HCT116 (cell line): ENCODE results near the gene CXCL8. TPM values are rescaled to one million over a fixed set of nuclear protein-coding genes. Genes with fewer than 3 reads are reported as not detected.

ENCODE experiments used
- ATAC-seq: fragments of 200-7000 bp; cut with Tn5 transposase; 2 replicates; pipeline ENCODE4 v1.9.1; 2020; ENCODE audit warnings: mild to moderate bottlenecking, moderate library complexity
- BruUV-seq: library from RNA; stranded (reverse); fragments of 400-500 nt; replicated peaks from 2 replicates; lab custom pipeline; 2021; lab: Mats Ljungman, UMichigan
- CTCF ChIA-PET: fragments of 300-600 bp; sonication (Branson Sonifier 250); formaldehyde crosslinking; loops from one replicate; lab custom pipeline; 2021; ENCODE audit warnings: antibody characterized with exemption; lab: Charles Lee
- POLR2A ChIA-PET: fragments of 300-600, 350-600 bp; sonication (Branson Sonifier 250); formaldehyde crosslinking; loops from one replicate; lab custom pipeline; 2021; ENCODE audit warnings: antibody characterized with exemption; lab: Charles Lee
- RAD21 ChIA-PET, 2 experiments: fragments of 300-600 bp; sonication (Branson Sonifier 250); formaldehyde crosslinking; loops; one replicate each; lab custom pipeline; 2023; ENCODE audit warnings: low total read pairs in 2 of 2; ENCODE audit not compliant: uncharacterized antibody in 2 of 2, unreplicated experiment in 2 of 2, low non-redundant PET in 1 of 2; lab: Charles Lee
- DNase-seq: peaks from one replicate; pipeline ENCODE4 v3.0.0-alpha.2; 2010; ENCODE audit warnings: low read depth, low spot score
- H2AFZ ChIP-seq: fragments of 200-600 bp; shearing (Covaris generic), sonication (generic); 2 replicates; pipeline ENCODE4 v1.6.1; 2017; ENCODE audit warnings: low read depth, mixed run types, mixed read lengths, antibody characterized with exemption, low read length; ENCODE audit not compliant: poor library complexity, severe bottlenecking
- H3K27ac ChIP-seq: 2 replicates; pipeline ENCODE4 v1.5.1; 2012; ENCODE audit warnings: low read depth, low read length
- H3K27me3 ChIP-seq: fragments of 200-600 bp; sonication (generic); 2 replicates; pipeline ENCODE4 v1.6.1; 2016; ENCODE audit warnings: mixed run types, low read length, mixed read lengths; ENCODE audit not compliant: insufficient read depth
- H3K36me3 ChIP-seq, 2 experiments: fragments of 200-500 bp in 1 of 2; fragments of 200-600 bp in 1 of 2; sonication (Bioruptor generic) in 1 of 2; sonication (generic) in 1 of 2; 2 replicates each; pipeline versions ENCODE4 v1.5.1 to v1.6.1; 2014 to 2016; ENCODE audit warnings: low read length in 2 of 2, inconsistent platforms in 1 of 2, mixed read lengths in 1 of 2, mixed run types in 1 of 2; ENCODE audit not compliant: insufficient read depth in 2 of 2, control insufficient read depth in 1 of 2
- H3K4me1 ChIP-seq, 2 experiments: fragments of 200-600 bp in 1 of 2; sonication (generic) in 1 of 2; 2 replicates each; pipeline versions ENCODE4 v1.5.1 to v1.6.1; 2012 to 2017; ENCODE audit warnings: low read length in 2 of 2, inconsistent platforms in 1 of 2, mild to moderate bottlenecking in 1 of 2, mixed read lengths in 1 of 2, mixed run types in 1 of 2, moderate library complexity in 1 of 2; ENCODE audit not compliant: insufficient read depth in 2 of 2, control insufficient read depth in 1 of 2
- H3K4me2 ChIP-seq: fragments of 200-600 bp; sonication (generic); 2 replicates; pipeline ENCODE4 v1.6.1; 2017; ENCODE audit warnings: mixed run types, low read length, mixed read lengths
- H3K4me3 ChIP-seq, 2 experiments: fragments of 200-600 bp in 1 of 2; sonication (generic) in 1 of 2; replicated peaks in 1 of 2; 2 replicates each; pipeline ENCODE4 v1.5.1; 2011 to 2016; ENCODE audit warnings: low read length in 2 of 2, control low read depth in 1 of 2, low read depth in 1 of 2, mild to moderate bottlenecking in 1 of 2, mixed read lengths in 1 of 2, mixed run types in 1 of 2
- H3K79me2 ChIP-seq: fragments of 200-600 bp; sonication (generic); 2 replicates; pipeline ENCODE4 v1.6.1; 2017; ENCODE audit warnings: mild to moderate bottlenecking, mixed run types, low read length, moderate library complexity, mixed read lengths; ENCODE audit not compliant: insufficient read depth
- H3K9ac ChIP-seq: fragments of 200-600 bp; sonication (generic); 2 replicates; pipeline ENCODE4 v1.6.1; 2016; ENCODE audit warnings: low read length, mixed read lengths
- H3K9me2 ChIP-seq: fragments of 200-600 bp; sonication (generic), shearing (Covaris generic); 2 replicates; pipeline ENCODE4 v1.6.1; 2017; ENCODE audit warnings: mixed run types, mild to moderate bottlenecking, moderate library complexity; ENCODE audit not compliant: insufficient read depth
- H3K9me3 ChIP-seq, 2 experiments: fragments of 200-500 bp in 1 of 2; fragments of 200-600 bp in 1 of 2; sonication (Bioruptor generic) in 1 of 2; sonication (generic) in 1 of 2; 2 replicates each; pipeline ENCODE4 v1.6.1; 2014 to 2017; ENCODE audit warnings: low read length in 2 of 2, mixed read lengths in 2 of 2, inconsistent platforms in 1 of 2, low read depth in 1 of 2, mild to moderate bottlenecking in 1 of 2, mixed run types in 1 of 2, moderate library complexity in 1 of 2; ENCODE audit not compliant: control insufficient read depth in 1 of 2, insufficient read depth in 1 of 2
- H4K20me1 ChIP-seq: fragments of 200-600 bp; sonication (generic), shearing (Covaris generic); 2 replicates; pipeline ENCODE4 v1.6.1; 2017; ENCODE audit warnings: mixed run types, mild to moderate bottlenecking, moderate library complexity; ENCODE audit not compliant: insufficient read depth
- CEBPB ChIP-seq: IDR thresholded peaks from 2 replicates; pipeline ENCODE4 v1.6.1; 2012; ENCODE audit warnings: low read depth
- CTCF ChIP-seq, 3 experiments: fragments of 200-600 bp in 1 of 3; sonication (generic) in 1 of 3; IDR thresholded peaks in 2 of 3; conservative IDR thresholded peaks in 1 of 3; 2 replicates each; pipeline ENCODE4 v1.5.1; 2012 to 2017; ENCODE audit warnings: low read depth in 2 of 3, low read length in 2 of 3, antibody characterized with exemption in 1 of 3, borderline replicate concordance in 1 of 3, control low read depth in 1 of 3, mild to moderate bottlenecking in 1 of 3, mixed read lengths in 1 of 3, mixed run types in 1 of 3, moderate library complexity in 1 of 3; ENCODE audit not compliant: insufficient read depth in 1 of 3
- EGR1 ChIP-seq: IDR thresholded peaks from 2 replicates; pipeline ENCODE4 v1.6.1; 2012; ENCODE audit warnings: low read depth
- ELF1 ChIP-seq: IDR thresholded peaks from 2 replicates; pipeline ENCODE4 v1.6.1; 2012; ENCODE audit warnings: low read depth, borderline replicate concordance
- EZH2 ChIP-seq: fragments of 200-600 bp; sonication (generic); IDR thresholded peaks from 2 replicates; pipeline ENCODE4 v1.6.1; 2017; ENCODE audit warnings: antibody characterized with exemption, mixed run types
- EZH2phosphoT487 ChIP-seq: fragments of 200-600 bp; IDR thresholded peaks from 2 replicates; pipeline ENCODE4 v1.6.1; 2018; ENCODE audit warnings: antibody characterized with exemption, borderline replicate concordance
- MAX ChIP-seq: IDR thresholded peaks from 2 replicates; pipeline ENCODE4 v1.6.1; 2012
- POLR2AphosphoS5 ChIP-seq: IDR thresholded peaks from 2 replicates; pipeline ENCODE4 v1.6.1; 2011; ENCODE audit warnings: mild to moderate bottlenecking, low read depth, low read length, moderate library complexity
- RAD21 ChIP-seq: IDR thresholded peaks from 2 replicates; pipeline ENCODE4 v1.6.1; 2012; ENCODE audit warnings: low read depth, mild to moderate bottlenecking
- SIN3A ChIP-seq: IDR thresholded peaks from 2 replicates; pipeline ENCODE4 v1.6.1; 2012; ENCODE audit warnings: low read depth
- SP1 ChIP-seq: IDR thresholded peaks from 2 replicates; pipeline ENCODE4 v1.6.1; 2012; ENCODE audit warnings: low read depth
- SRF ChIP-seq: IDR thresholded peaks from 2 replicates; pipeline ENCODE4 v1.6.1; 2012; ENCODE audit warnings: low read depth
- TCF7L2 ChIP-seq: IDR thresholded peaks from 2 replicates; pipeline ENCODE4 v1.7.0; 2011; ENCODE audit warnings: borderline replicate concordance, inconsistent platforms; ENCODE audit not compliant: insufficient read depth, insufficient read length; ENCODE audit errors: extremely low read depth
- YY1 ChIP-seq: IDR thresholded peaks from 2 replicates; pipeline ENCODE4 v1.6.1; 2011; ENCODE audit warnings: low read length, low read depth, moderate library complexity, mild to moderate bottlenecking; ENCODE audit not compliant: insufficient replicate concordance; ENCODE audit errors: extremely low read depth
- ZBTB33 ChIP-seq: IDR thresholded peaks from 2 replicates; pipeline ENCODE4 v1.6.1; 2011; ENCODE audit warnings: mild to moderate bottlenecking, low read length, moderate library complexity; ENCODE audit not compliant: insufficient replicate concordance; ENCODE audit errors: extremely low read depth
- ZFX ChIP-seq: fragments of 450-650 bp; IDR thresholded peaks from 2 replicates; pipeline ENCODE4 v1.6.1; 2017
- intact Hi-C: fragments of 100-400 bp; cut with micrococcal nuclease; formaldehyde crosslinking; loops from 2 replicates; pipeline ENCODE4 v1.10.0; 2022
- total RNA-seq: library from RNA; stranded (reverse); gene quantifications from one replicate; pipeline ENCODE4 v1.2.1, GENCODE V29; 2021; ENCODE audit not compliant: unreplicated experiment

The CXCL8 gene
- total RNA-seq, 1 experiment from 2014 or later: 1.8 TPM

- Histone ChIP-seq H3K4me3 (no peak overlapping the region), H3K4me2 (no peak overlapping the region), H3K27me3 (no peaks in the 10 kb centered on the region), H3K27ac (no peak overlapping the region), H3K4me1 (no peaks in the 10 kb centered on the region), H3K36me3 (no peaks in the 10 kb centered on the region), H3K9me2 (no peaks in the 10 kb centered on the region), H4K20me1 (no peaks in the 10 kb centered on the region), H3K9me3 (no peaks in the 10 kb centered on the region), H3K9ac (no peak overlapping the region), H2AFZ (no peak overlapping the region)
- DNase-seq (no peak), ATAC-seq (no peak)
- POLR2A ChIA-PET: interaction anchor here (0.8 kb wide), 1 partner anchor 11 kb away, joined by 3 read pairs; no protein-coding TSS in a partner anchor
- intact Hi-C loops: no loop called here
- CTCF ChIA-PET: no interaction called here
- RAD21 ChIA-PET: no interaction called here
- no TSS peak for BruUV-seq
- TF ChIP-seq POLR2AphosphoS5: no peak
- TF ChIP-seq RAD21: no peak
- TF ChIP-seq ZFX: no peak
- TF ChIP-seq ELF1: no peak
- TF ChIP-seq SRF: no peak
- no peak for TF ChIP-seq TCF7L2
- no peak for TF ChIP-seq SP1
- TF ChIP-seq CEBPB: no peak
- TF ChIP-seq CTCF (IDR thresholded peaks at IDR 0.05 in 2 of 3, conservative IDR thresholded peaks at IDR 0.05 in 1 of 3; ENCODE audit: borderline replicate concordance in 1 of 3, insufficient read depth in 1 of 3, low read depth in 2 of 3, low read length in 2 of 3): no peak
- TF ChIP-seq SIN3A: no peak
- no peak for TF ChIP-seq YY1
- TF ChIP-seq EGR1: no peak
- TF ChIP-seq EZH2phosphoT487: no peak
- TF ChIP-seq EZH2: no peak
- TF ChIP-seq ZBTB33: no peak
- TF ChIP-seq MAX: no peak
- TF ChIP-seq, all 23 proteins: peak for 0
- H3K79me2 ChIP-seq: no peaks in the 10 kb centered on the region
Observed at GRCh38 chr4:73693811-73694210, 46.6 kb upstream of the CXCL8 start.
